GM19468 (cell line): ENCODE results near the gene RPL37A.
A peak's percentile ranks its signal among the peaks of the same experiment; 100 is the strongest.

ENCODE experiments used
- ATAC-seq: cut with Tn5 transposase; IDR thresholded peaks from one replicate; pipeline ENCODE4 v1.9.1; 2021; ENCODE audit warnings: mild to moderate bottlenecking, moderate library complexity, moderate number of reproducible peaks; ENCODE audit not compliant: unreplicated experiment; ENCODE audit errors: extremely low read depth

The RPL37A gene

DNA sequence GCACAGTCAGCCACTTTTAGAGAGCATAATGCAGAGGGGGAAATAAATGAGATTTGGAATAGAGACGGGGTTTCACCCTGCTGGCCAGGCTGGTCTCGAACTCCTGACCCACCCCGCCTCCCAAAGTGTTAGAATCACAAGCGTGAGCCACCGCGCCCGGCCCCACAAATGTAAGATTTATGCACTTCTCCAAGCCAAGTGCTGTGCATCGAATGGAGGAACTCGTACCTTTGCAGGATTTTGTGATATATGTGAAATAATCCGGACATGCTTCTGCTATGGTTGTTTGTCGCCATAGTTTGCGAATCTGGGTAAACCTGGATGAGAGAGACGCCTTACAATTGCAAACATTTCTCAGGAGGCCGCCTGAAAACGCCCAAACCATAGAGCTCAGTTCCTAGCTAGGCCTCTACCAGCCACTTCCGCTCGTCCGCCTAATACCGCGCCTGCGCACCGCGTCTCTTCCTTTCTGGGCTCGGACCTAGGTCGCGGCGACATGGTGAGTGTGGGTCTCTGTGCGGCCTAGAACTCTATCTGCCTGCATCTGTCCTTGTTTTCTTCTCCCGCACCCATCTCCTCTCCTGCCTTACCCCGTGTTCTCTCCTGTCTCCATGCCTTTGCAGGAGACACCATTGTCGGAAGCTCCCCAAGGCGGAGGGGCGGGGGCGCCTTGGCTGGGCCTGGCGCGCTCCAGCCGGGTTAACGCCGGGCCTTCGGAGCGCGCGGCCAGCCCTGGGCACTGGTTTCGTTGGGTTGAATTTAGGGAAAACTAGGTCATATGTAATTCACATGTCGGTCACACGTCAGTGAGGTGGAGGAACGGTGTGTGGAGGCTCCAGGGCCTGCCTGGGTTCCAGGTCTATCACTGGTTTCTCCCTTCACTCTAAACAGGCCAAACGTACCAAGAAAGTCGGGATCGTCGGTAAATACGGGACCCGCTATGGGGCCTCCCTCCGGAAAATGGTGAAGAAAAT is at the start of gene RPL37A:
RPL37A (plus strand) TSS at position 466 of the 974 bp plus-strand sequence; CDS start at position 497, 31 bp downstream.
- peak; percentile 53 for ATAC-seq

- ATAC-seq, result no peak
Observed at GRCh38 chr2:216450346-216450745, 48.3 kb upstream of the RPL37A start.

GRCh38 chr2:216450784-216451183 is 47.9 kb upstream of the RPL37A start:
- ATAC-seq, result no peak

DNA sequence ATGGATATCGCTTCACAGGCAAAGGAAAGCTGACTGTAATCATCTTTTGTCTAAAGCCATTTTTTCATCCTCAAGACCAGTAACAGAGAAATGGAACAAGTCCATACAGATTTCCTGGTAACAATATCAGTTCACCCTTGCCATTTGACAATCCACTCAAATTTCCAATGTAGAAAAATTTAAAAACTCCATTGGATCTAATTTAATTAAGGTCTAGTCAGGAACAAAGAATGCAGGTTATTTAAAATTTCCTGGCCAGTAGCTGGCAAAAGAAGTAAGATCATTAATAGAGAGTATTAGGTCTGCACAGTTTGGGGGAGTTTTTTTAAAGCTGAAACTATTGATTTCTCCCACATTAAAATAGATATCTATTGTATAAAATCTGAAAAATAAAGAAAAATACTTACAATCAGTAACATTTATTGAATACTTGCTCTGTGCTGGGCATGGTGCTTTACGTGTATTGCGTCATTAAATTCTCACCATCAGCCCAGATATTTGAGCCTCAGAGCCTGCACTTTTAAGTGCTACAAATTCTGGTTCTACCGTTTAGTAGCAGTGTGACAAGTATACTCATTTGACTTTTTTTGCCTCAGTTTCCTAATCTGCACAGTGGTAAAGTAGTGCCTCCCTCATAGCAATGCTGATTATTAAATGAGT is 44.6 kb upstream of the RPL37A start:
- ATAC-seq, result no peak

DNA sequence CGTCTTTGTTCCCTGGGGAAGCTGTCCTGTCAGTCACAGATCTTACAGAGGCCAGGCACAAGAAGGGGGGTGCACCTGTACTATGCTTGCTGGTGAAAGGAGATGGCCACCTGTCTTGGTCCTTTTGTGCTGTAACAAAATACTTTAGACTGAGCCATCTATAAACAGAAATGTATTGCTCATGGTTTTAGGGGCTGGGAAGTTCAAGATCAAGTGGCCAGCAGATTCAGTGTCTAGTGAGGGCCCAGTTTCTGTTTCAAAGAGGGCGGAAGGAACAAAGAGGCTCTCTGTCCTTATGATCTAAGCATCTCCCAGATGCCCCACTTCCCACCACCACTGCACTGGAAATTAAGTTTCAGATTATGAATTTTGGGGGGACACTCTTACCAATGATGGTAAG is 35.5 kb upstream of the RPL37A start:
- no peak for ATAC-seq

DNA sequence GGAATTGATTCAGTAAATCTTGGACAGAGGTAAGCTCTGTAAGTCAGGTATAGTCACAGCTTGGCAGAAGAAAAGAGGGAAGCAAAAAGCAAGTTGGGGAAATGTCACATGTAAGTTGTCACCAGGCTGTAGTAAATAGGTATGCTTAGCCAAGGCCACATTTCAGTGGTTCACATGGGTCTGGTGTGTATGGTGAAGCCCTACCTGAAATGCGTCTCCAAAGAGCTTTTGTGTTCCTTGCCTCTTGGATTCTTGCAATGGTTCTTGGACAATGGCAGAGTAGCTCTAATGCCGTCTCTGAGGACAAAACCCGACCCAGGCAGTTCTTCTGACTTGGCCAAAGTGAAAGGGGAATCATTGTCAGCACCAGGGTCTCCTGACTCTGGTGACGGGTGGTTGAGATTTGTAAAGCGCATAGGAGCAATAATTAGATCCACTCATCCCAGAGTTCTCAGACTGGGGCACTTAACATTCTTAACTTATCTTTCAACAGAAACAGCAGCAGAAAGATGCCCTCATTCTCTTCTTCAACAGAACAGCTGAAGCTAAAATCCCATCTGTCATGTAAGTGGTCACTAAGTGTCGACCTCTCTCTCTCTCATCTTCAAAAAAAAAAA is 34.4 kb upstream of the RPL37A start:
- ATAC-seq, result no peak

GRCh38 chr2:216465579-216466195 is 33.0 kb upstream of the RPL37A start:
- no peak for ATAC-seq

DNA sequence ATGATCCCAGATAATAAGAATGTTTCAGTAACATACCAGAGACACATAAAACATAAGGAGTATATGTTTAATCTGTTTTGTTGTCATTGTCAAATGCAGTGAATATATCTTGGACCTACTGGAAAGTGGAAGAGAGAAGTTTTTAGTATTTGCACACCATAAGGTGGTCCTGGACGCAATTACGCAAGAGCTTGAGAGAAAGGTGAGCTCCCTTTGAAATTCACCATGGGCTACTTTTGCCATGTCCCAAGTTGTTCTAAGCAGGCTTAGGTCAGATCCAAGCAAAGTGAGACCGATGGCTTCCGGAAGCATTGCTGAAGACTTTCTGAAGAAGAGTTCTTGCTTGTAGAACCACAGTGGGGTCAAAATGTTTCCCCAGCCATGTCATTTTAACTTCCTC is 30.8 kb upstream of the RPL37A start:
- no peak for ATAC-seq

DNA sequence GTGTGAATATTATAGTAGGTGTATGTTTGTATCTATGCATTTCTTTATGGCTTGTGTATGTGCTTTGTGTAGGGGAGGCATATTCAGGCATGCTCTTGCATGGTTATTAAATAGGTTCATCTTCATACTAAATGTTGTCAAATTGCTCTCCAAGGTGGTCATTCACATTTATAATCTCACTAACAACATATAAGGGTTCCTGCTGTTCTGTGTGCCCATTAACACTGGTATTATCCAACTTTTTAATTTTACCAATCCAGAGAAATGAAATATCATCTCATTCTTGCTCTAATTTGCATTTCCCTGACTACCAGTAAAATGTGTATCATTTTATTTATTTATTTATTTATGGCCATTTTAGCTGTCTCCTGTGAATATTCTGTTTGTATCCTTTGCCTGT is 29.0 kb upstream of the RPL37A start:
- ATAC-seq, result no peak

DNA sequence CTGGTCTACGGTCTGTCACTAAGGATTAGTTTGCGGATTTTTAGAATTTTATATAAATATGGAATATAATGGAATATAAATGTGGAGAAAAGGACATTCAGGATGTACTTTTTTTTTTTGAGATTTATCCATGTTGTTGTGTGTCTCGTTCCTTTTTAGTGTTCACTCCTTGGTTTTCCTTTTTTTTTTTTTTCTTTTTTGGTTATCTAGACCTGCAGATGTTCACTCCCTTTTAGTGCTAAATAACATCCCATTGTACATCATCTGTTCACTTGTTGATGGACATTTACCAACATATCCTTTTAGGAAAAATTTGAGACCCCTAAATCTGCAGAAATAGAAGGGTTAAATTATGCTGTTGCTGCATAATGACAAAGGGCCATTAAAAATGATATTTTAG is 25.5 kb upstream of the RPL37A start:
- ATAC-seq, result no peak

DNA sequence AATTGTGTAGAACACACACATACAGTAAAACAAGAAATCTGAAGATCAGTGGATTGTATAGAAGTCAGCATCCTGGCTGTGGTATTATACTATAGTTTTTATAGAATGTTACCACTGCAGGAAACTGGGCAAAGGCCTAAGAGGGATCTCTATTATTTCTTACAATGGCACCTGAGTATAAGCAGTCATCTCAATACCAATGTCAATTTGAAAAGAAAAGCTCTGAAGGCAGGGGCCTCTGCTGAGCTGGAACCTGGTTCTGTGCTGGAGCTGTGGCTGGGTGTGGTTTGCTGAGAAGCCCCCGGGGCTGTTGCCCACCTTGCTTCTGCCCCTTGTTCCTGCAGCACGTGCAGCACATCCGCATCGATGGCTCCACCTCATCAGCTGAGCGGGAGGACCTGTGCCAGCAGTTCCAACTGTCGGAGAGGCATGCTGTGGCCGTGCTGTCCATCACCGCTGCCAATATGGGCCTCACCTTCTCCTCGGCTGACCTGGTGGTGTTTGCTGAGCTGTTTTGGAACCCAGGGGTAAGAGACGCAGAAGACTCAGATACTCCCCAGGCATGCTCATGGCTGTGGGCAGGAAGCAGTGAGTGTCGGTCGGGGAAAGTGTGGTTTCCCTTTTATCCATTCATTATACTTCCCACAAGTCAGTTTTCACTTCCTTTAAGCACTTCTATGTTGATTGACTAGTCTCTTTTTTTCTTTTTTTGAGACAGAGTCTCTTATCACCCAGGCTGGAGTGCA is 23.5 kb upstream of the RPL37A start:
- peak; percentile 63 for ATAC-seq

DNA sequence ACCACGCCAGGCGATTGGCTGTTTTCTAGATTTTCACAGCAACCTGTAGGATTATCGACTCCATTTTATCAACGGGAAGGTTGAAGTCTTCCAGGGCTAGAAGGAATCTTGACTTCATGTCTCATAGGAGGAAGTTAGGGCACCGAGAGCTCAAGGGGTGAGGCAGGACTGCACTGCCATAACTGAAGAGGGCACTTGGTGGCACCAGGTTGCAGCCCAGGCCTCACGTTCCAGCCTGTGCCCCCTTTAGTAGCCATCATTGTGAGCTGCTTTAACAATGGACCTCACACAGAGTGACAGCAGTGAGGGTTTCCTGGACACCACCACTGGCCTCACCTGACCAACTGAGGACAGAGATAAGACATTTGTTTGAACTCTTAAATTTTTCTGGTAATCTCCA is 22.9 kb upstream of the RPL37A start:
- no peak for ATAC-seq

GRCh38 chr2:216477283-216478035 is 21.2 kb upstream of the RPL37A start:
- no peak for ATAC-seq

GRCh38 chr2:216478151-216478550 is 20.5 kb upstream of the RPL37A start:
- no peak for ATAC-seq

- no peak for ATAC-seq
Observed at GRCh38 chr2:216478791-216479190, 19.9 kb upstream of the RPL37A start.

DNA sequence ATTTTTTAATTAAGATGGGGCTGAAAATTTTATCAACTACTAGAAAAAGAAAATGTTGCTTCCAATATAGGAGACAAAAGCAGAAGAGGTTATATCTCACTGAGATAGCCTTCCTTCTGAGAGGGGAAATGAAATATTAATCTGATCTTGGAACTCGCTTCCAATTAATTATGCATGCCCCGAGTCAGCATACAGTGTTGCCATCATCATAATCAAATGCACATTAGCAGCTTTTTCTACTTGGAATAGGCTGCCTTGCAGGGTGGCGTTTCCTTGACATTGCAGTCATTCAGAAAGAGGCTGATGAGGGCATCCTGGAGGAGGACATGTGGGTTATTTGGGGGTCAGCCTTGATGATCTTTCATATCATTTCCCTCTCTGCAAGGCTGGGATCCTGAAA is 18.4 kb upstream of the RPL37A start:
- no peak for ATAC-seq

GRCh38 chr2:216482640-216483039 is 16.0 kb upstream of the RPL37A start:
- no peak for ATAC-seq

GRCh38 chr2:216485237-216485636 is 13.4 kb upstream of the RPL37A start:
- no peak for ATAC-seq

DNA sequence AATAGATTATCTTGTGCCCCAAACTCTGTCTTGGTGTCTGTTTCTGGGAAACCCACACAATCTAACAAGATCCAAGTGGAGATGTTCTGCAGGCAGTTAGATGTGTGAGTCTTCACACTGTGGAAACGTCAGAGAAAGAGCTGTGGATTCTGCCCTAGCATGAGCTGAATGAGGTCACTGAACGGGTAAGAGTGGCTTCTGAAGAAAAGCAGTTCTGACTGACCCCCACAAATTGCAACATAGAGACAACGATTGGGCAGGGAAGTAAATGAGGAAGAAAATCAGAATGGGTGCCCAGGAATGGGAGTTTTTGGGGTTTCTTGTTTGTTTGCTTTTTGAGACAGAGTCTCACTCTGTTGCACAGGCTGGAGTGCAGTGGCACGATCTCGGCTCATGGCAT is 12.9 kb upstream of the RPL37A start:
- no peak for ATAC-seq
